ENCODE results near the gene GHRL. TPM values are rescaled to one million over a fixed set of nuclear protein-coding genes. Genes with fewer than 3 reads are reported as not detected.

Gene GHRL
- polyA plus RNA-seq, 2 of the 4 experiments (the other 2 are of a cell fraction) = not detected

DNA sequence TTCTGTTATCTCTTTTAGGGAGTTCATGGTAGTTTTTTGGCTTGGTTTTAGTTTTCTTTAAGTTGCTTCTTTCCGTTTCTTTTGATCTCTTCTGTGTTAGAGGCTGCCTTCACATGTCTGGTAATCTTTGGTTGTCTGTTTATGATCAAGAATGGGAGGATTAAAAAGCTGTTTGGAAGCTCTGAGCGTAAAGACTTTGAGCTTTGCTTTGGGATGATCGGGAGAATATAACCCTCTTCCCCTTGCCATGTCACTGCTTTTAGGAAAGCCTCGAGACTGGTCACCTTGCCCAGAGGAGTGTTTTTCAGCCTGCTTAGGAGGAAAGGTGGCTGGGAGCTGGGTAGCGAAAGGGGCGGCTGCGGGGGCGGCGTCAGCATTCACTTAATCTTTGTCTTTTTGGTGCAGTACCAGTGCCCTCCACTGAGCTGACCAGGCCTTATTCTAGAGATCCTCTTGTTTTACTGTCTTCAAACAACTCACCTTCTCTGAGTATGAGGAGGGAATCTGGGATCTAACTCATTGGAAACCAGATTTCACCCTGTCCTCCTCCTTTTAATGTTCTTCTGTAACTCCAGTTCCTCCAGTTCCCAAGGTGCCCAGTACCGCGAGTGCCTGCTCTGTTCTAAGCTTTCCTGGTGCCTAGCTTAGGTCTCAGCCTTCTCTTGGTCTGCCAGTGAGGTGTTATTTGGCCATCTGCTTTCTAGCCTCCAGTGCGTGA, 28.9 kb downstream of the GHRL start:
- ChIA-PET POLR2A (interaction anchor here (1.1 kb wide), 1 partner anchor 27 kb away, joined by 3 read pairs; no protein-coding TSS in a partner anchor), CTCF (interaction anchor here (0.6 to 3.8 kb wide), 22 partner anchors 8 to 475 kb away, joined by 3 to 14 read pairs (median 4); no protein-coding TSS in a partner anchor)
- H3K4me2 ChIP-seq = no peak overlapping the region
- no peak overlapping the region for H3K4me3 ChIP-seq
- H3K27ac ChIP-seq = no peak overlapping the region
- DNase-seq (ENCODE audit: low read depth in 1 of 2, low spot score in 1 of 2) = peak; percentile 58 to 79
- no peaks in the 10 kb centered on the region for H3K9me3 ChIP-seq
- TF ChIP-seq RAD21 (conservative IDR thresholded peaks at IDR 0.05 in 1 of 2, IDR thresholded peaks at IDR 0.05 in 1 of 2) (0 out of 5 replicates have a peak, but pooled peaks of 1 of the 2 experiments have one; percentile 20), EP300 (IDR thresholded peaks at IDR 0.05) (no peak), FOSL2 (IDR thresholded peaks at IDR 0.05) (no peak), FOSL2 (CRISPR knock-in tag; IDR thresholded peaks at IDR 0.05) (no peak), RFX5 (IDR thresholded peaks at IDR 0.05) (no peak), RARB (CRISPR knock-in tag; IDR thresholded peaks at IDR 0.05) (no peak), RNF2 (IDR thresholded peaks at IDR 0.05; ENCODE audit: borderline replicate concordance, low read depth) (no peak), PBX3 (IDR thresholded peaks at IDR 0.05) (no peak), HDAC2 (IDR thresholded peaks at IDR 0.05) (no peak), FOSB (CRISPR knock-in tag; IDR thresholded peaks at IDR 0.05) (no peak)
- TF ChIP-seq, protein P1, sequence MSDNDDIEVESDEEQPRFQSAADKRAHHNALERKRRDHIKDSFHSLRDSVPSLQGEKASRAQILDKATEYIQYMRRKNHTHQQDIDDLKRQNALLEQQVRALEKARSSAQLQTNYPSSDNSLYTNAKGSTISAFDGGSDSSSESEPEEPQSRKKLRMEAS (IDR thresholded peaks at IDR 0.05) = no peak
- TF ChIP-seq, protein P2, sequence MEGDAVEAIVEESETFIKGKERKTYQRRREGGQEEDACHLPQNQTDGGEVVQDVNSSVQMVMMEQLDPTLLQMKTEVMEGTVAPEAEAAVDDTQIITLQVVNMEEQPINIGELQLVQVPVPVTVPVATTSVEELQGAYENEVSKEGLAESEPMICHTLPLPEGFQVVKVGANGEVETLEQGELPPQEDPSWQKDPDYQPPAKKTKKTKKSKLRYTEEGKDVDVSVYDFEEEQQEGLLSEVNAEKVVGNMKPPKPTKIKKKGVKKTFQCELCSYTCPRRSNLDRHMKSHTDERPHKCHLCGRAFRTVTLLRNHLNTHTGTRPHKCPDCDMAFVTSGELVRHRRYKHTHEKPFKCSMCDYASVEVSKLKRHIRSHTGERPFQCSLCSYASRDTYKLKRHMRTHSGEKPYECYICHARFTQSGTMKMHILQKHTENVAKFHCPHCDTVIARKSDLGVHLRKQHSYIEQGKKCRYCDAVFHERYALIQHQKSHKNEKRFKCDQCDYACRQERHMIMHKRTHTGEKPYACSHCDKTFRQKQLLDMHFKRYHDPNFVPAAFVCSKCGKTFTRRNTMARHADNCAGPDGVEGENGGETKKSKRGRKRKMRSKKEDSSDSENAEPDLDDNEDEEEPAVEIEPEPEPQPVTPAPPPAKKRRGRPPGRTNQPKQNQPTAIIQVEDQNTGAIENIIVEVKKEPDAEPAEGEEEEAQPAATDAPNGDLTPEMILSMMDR (IDR thresholded peaks at IDR 0.05) = peak; percentile 3; the same call in 2 of the 3 replicates
- TF ChIP-seq, protein P3, sequence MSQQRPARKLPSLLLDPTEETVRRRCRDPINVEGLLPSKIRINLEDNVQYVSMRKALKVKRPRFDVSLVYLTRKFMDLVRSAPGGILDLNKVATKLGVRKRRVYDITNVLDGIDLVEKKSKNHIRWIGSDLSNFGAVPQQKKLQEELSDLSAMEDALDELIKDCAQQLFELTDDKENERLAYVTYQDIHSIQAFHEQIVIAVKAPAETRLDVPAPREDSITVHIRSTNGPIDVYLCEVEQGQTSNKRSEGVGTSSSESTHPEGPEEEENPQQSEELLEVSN (IDR thresholded peaks at IDR 0.05; ENCODE audit: borderline replicate concordance, low read depth) = no peak
- peak; percentile 98 to 99 for ATAC-seq
- 0 out of 3 replicates have a peak, but pooled peaks cover 3% of the 10 kb centered on the region for H3K4me1 ChIP-seq
- WGBS (ENCODE audit: missing lambda C conversion rate) = 66% methylated on average over 12 of the region's 12 CpGs
- FAIRE-seq = no peak

DNA sequence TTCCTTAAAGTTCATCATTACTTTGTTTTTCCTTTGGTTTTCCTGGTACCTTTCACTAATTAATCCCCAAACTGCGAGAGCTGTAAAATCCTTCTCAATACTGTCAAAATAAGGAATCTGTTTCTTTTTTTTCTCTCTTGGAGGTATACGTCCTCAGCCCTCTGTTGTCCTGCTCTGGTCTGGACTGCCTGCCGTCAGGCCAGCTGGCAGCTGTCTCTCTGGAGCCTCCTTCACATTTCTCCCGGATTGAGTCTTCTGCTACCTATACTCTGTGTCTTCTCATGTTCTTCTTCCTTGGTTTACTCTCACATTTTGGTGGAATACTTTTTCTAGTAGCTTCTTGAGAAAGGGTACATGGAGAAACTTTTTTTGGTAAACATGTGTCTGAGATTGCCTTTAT, 30.7 kb downstream of the GHRL start:
- ChIA-PET CTCF (interaction anchor here (0.8 to 3.8 kb wide), 9 partner anchors 8 to 134 kb away, joined by 3 to 14 read pairs (median 5); partner anchors contain the start of gene TATDN2), POLR2A (no interaction called here)
- Histone ChIP-seq H3K9me3 (no peaks in the 10 kb centered on the region), H3K4me3 (no peak overlapping the region), H3K4me2 (no peak overlapping the region), H3K4me1 (0 out of 3 replicates have a peak, but pooled peaks cover 3% of the 10 kb centered on the region), H3K27ac (no peak overlapping the region)
- no peak for TF ChIP-seq MAFK (IDR thresholded peaks at IDR 0.05; ENCODE audit: partially characterized antibody)
- no peak for ATAC-seq
- FAIRE-seq = no peak
- 81% methylated on average over 4 of the region's 4 CpGs for WGBS (ENCODE audit: missing lambda C conversion rate)
- DNase-seq (ENCODE audit: low read depth in 1 of 2, low spot score in 1 of 2) = no peak

GRCh38 chr3:10260211-10260701, 32.5 kb downstream of the GHRL start:
- no peak overlapping the region for H3K27ac ChIP-seq
- ChIA-PET CTCF (interaction anchor here (1.0 to 3.0 kb wide), 7 partner anchors 9 to 96 kb away, joined by 3 to 9 read pairs (median 5); no protein-coding TSS in a partner anchor), POLR2A (no interaction called here)
- H3K9me3 ChIP-seq = no peaks in the 10 kb centered on the region
- H3K4me3 ChIP-seq = no peak overlapping the region
- H3K4me1 ChIP-seq = no peaks in the 10 kb centered on the region
- DNase-seq (ENCODE audit: low read depth in 1 of 2, low spot score in 1 of 2) = no peak
- ATAC-seq = no peak
- 90% methylated on average over 6 of the region's 6 CpGs for WGBS (ENCODE audit: missing lambda C conversion rate)
- no peak for FAIRE-seq
- no peak overlapping the region for H3K4me2 ChIP-seq
- TF ChIP-seq HDAC2 (IDR thresholded peaks at IDR 0.05) = no peak
- TF ChIP-seq ZSCAN20 (CRISPR knock-in tag; IDR thresholded peaks at IDR 0.05) = no peak
- TF ChIP-seq, protein P4, sequence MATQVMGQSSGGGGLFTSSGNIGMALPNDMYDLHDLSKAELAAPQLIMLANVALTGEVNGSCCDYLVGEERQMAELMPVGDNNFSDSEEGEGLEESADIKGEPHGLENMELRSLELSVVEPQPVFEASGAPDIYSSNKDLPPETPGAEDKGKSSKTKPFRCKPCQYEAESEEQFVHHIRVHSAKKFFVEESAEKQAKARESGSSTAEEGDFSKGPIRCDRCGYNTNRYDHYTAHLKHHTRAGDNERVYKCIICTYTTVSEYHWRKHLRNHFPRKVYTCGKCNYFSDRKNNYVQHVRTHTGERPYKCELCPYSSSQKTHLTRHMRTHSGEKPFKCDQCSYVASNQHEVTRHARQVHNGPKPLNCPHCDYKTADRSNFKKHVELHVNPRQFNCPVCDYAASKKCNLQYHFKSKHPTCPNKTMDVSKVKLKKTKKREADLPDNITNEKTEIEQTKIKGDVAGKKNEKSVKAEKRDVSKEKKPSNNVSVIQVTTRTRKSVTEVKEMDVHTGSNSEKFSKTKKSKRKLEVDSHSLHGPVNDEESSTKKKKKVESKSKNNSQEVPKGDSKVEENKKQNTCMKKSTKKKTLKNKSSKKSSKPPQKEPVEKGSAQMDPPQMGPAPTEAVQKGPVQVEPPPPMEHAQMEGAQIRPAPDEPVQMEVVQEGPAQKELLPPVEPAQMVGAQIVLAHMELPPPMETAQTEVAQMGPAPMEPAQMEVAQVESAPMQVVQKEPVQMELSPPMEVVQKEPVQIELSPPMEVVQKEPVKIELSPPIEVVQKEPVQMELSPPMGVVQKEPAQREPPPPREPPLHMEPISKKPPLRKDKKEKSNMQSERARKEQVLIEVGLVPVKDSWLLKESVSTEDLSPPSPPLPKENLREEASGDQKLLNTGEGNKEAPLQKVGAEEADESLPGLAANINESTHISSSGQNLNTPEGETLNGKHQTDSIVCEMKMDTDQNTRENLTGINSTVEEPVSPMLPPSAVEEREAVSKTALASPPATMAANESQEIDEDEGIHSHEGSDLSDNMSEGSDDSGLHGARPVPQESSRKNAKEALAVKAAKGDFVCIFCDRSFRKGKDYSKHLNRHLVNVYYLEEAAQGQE (IDR thresholded peaks at IDR 0.05) = no peak
- TF ChIP-seq KDM1A (IDR thresholded peaks at IDR 0.05; ENCODE audit: low read depth) = no peak
- no peak for TF ChIP-seq TFCP2L1 (CRISPR knock-in tag; IDR thresholded peaks at IDR 0.05)
- TF ChIP-seq MAFK (IDR thresholded peaks at IDR 0.05; ENCODE audit: partially characterized antibody) = no peak
- TF ChIP-seq CEBPB (IDR thresholded peaks at IDR 0.05) = no peak
- no peak for TF ChIP-seq SMC3 (IDR thresholded peaks at IDR 0.05)
- no peak for TF ChIP-seq ESRRA (IDR thresholded peaks at IDR 0.05; ENCODE audit: borderline replicate concordance, low read length)
- no peak for TF ChIP-seq JUN (IDR thresholded peaks at IDR 0.05)
- TF ChIP-seq POLR2AphosphoS2 (conservative IDR thresholded peaks at IDR 0.05; ENCODE audit: low read length) = no peak
- TF ChIP-seq, protein P1 (IDR thresholded peaks at IDR 0.05) = no peak
- no peak for TF ChIP-seq RAD21 (conservative IDR thresholded peaks at IDR 0.05 in 1 of 2, IDR thresholded peaks at IDR 0.05 in 1 of 2)
- no peak for TF ChIP-seq ZNF302 (CRISPR knock-in tag; IDR thresholded peaks at IDR 0.05)
- no peak for TF ChIP-seq HEYL (CRISPR knock-in tag; IDR thresholded peaks at IDR 0.05)
